Osteoblast (primary cell): ENCODE results near the gene KRTAP10-6. TPM values are rescaled to one million over a fixed set of nuclear protein-coding genes. Genes with fewer than 3 reads are reported as not detected.

Experiments used
- DNase-seq: peaks from one replicate; pipeline ENCODE4 v3.0.0; 2011; ENCODE audit warnings: low spot score, mixed read lengths; ENCODE audit not compliant: insufficient read length; ENCODE audit errors: missing footprints
- H2AFZ ChIP-seq: 2 replicates; pipeline ENCODE4 v1.6.0; 2011; ENCODE audit warnings: mild to moderate bottlenecking, low read length
- H3K27ac ChIP-seq: 2 replicates; pipeline ENCODE4 v1.5.1; 2011; ENCODE audit warnings: mild to moderate bottlenecking, low read depth, low read length, moderate library complexity
- H3K27me3 ChIP-seq: 2 replicates; pipeline ENCODE4 v1.6.0; 2012; ENCODE audit warnings: mild to moderate bottlenecking, control low read depth, inconsistent platforms, low read length, moderate library complexity; ENCODE audit not compliant: insufficient read depth
- H3K36me3 ChIP-seq: 2 replicates; pipeline ENCODE4 v1.5.1; 2011; ENCODE audit warnings: mild to moderate bottlenecking, low read length, control low read depth, moderate library complexity; ENCODE audit not compliant: insufficient read depth
- H3K4me1 ChIP-seq: 2 replicates; pipeline ENCODE4 v1.5.1; 2011; ENCODE audit warnings: mild to moderate bottlenecking, low read length, control low read depth, moderate library complexity; ENCODE audit not compliant: insufficient read depth
- H3K4me2 ChIP-seq: 2 replicates; pipeline ENCODE4 v1.6.0; 2011; ENCODE audit warnings: mild to moderate bottlenecking, low read length; ENCODE audit not compliant: insufficient read depth
- H3K4me3 ChIP-seq: fragments of 200-600 bp; sonication (generic); 3 replicates; pipeline ENCODE4 v1.5.1; 2012; ENCODE audit warnings: mild to moderate bottlenecking, low read length, inconsistent platforms; ENCODE audit not compliant: insufficient read depth
- H3K79me2 ChIP-seq: 2 replicates; pipeline ENCODE4 v1.6.0; 2012; ENCODE audit warnings: mild to moderate bottlenecking, low read length, control low read depth, inconsistent platforms; ENCODE audit not compliant: insufficient read depth
- H3K9me3 ChIP-seq: 2 replicates; pipeline ENCODE4 v1.5.1; 2011; ENCODE audit warnings: low read depth, low read length, control low read depth
- H4K20me1 ChIP-seq: 2 replicates; pipeline ENCODE4 v1.6.0; 2012; ENCODE audit warnings: mild to moderate bottlenecking, low read length, control low read depth; ENCODE audit not compliant: insufficient read depth
- CTCF ChIP-seq: IDR thresholded peaks from 2 replicates; pipeline ENCODE4 v1.5.1; 2011; ENCODE audit warnings: mild to moderate bottlenecking, low read depth, low read length, moderate library complexity; ENCODE audit errors: extremely low read depth
- total RNA-seq: library from RNA; depleted of rRNA; stranded (reverse); fragments of >200 nt; gene quantifications from 2 replicates; pipeline ENCODE4 v1.2.3, GENCODE V29; 2012

KRTAP10-6 gene
- total RNA-seq, 1 donor = not detected

GRCh38 chr21:44625756-44626155, 33.5 kb upstream of the KRTAP10-6 start:
- H3K4me2 ChIP-seq = no peak overlapping the region
- no peaks in the 10 kb centered on the region for H3K9me3 ChIP-seq
- H3K36me3 ChIP-seq = no peaks in the 10 kb centered on the region
- H3K79me2 ChIP-seq = no peaks in the 10 kb centered on the region
- no peaks in the 10 kb centered on the region for H4K20me1 ChIP-seq
- H3K4me3 ChIP-seq = no peak overlapping the region
- H3K4me1 ChIP-seq = no peaks in the 10 kb centered on the region
- H3K27ac ChIP-seq = no peak overlapping the region
- TF ChIP-seq CTCF = no peak
- no peak overlapping the region for H2AFZ ChIP-seq
- H3K27me3 ChIP-seq = no peaks in the 10 kb centered on the region
- no peak for DNase-seq

GRCh38 chr21:44623575-44623974, 31.3 kb upstream of the KRTAP10-6 start:
- no peaks in the 10 kb centered on the region for H3K9me3 ChIP-seq
- H4K20me1 ChIP-seq = no peaks in the 10 kb centered on the region
- no peaks in the 10 kb centered on the region for H3K4me1 ChIP-seq
- H3K27me3 ChIP-seq = no peaks in the 10 kb centered on the region
- DNase-seq = no peak
- H3K4me2 ChIP-seq = no peak overlapping the region
- no peak overlapping the region for H3K27ac ChIP-seq
- no peaks in the 10 kb centered on the region for H3K79me2 ChIP-seq
- H3K36me3 ChIP-seq = no peaks in the 10 kb centered on the region
- H2AFZ ChIP-seq = no peak overlapping the region
- no peak overlapping the region for H3K4me3 ChIP-seq
- no peak for TF ChIP-seq CTCF

- Histone ChIP-seq H2AFZ (no peak overlapping the region), H3K4me1 (no peaks in the 10 kb centered on the region), H3K27ac (no peak overlapping the region), H3K4me2 (no peak overlapping the region), H4K20me1 (no peaks in the 10 kb centered on the region), H3K79me2 (no peaks in the 10 kb centered on the region), H3K36me3 (no peaks in the 10 kb centered on the region), H3K4me3 (no peak overlapping the region), H3K9me3 (no peaks in the 10 kb centered on the region), H3K27me3 (no peaks in the 10 kb centered on the region)
- no peak for TF ChIP-seq CTCF
- no peak for DNase-seq
These were observed 27.6 kb upstream of the KRTAP10-6 start for GRCh38 chr21:44619886-44620285.

- Histone ChIP-seq H3K4me2 (no peak overlapping the region), H3K36me3 (no peaks in the 10 kb centered on the region), H4K20me1 (no peaks in the 10 kb centered on the region), H3K79me2 (no peaks in the 10 kb centered on the region), H3K27me3 (no peaks in the 10 kb centered on the region), H3K27ac (no peak overlapping the region), H3K9me3 (no peaks in the 10 kb centered on the region), H3K4me3 (no peak overlapping the region), H2AFZ (no peak overlapping the region), H3K4me1 (no peaks in the 10 kb centered on the region)
- no peak for TF ChIP-seq CTCF
- DNase-seq = no peak
These were observed 26.6 kb upstream of the KRTAP10-6 start for GRCh38 chr21:44618909-44619308.
